ENCODE data around the gene KCTD7. TPM values are rescaled to one million over a fixed set of nuclear protein-coding genes. Genes with fewer than 3 reads are reported as not detected.

KCTD7 gene
- total and polyA plus RNA-seq, 2 of the 13 experiments (the other 11 are each of a cell fraction or from before 2014, with no cell fraction given), result 7.3 to 13.5 TPM

DNA sequence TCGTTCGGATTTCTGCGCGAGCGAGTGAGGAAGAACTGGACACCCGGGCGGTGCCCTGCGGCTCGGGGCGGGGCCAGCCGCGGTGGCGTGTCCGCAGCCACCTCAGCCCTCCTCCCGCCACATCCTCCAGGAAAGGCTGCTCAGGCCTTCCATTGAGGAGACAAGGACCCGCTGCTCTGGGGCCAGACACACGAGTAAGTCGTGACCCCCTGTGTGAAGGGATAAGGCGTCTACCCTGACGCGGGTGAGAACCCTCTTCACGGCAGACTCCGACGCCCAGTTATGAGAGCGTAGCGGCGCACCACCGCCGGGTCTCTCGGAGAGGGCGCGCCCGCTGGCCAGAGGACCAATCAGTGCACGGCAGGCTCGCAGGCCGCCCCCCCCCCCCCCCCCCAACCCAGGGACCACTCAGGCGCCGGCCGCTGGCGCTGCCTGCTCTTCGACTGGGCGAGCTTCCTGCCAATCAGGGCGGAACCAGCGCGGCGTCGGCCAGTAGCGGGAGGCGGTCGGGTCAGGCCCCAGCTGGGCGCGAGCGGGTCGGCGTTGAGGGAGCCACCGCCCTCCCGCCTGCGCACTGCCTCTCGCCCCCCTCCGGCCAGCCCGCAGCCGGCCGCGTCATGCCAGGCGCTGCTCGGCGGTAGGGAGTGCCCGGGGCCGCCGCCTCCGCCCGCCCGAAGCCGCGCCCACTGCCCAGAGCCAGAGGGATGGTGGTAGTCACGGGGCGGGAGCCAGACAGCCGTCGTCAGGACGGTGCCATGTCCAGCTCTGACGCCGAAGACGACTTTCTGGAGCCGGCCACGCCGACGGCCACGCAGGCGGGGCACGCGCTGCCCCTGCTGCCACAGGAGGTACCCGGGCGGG is at the start of gene KCTD7 (continued):
- TF ChIP-seq RAD51 (IDR thresholded peaks at IDR 0.05; ENCODE audit: borderline replicate concordance) (no peak), AHR (CRISPR knock-in tag; IDR thresholded peaks at IDR 0.05) (peak; percentile 67; the same call in 1 of the 2 replicates), SRSF9 (IDR thresholded peaks at IDR 0.05; ENCODE audit: borderline replicate concordance, insufficient read depth, low read depth, low read length, poor library complexity, severe bottlenecking) (no peak), WIZ (CRISPR knock-in tag; IDR thresholded peaks at IDR 0.05) (peak; percentile 60; the same call in 1 of the 2 replicates), PCBP2 (optimal IDR thresholded peaks at IDR 0.05; ENCODE audit: low read depth, low read length, poor library complexity, severe bottlenecking) (no peak), ZFP37 (CRISPR knock-in tag; IDR thresholded peaks at IDR 0.05; ENCODE audit: borderline replicate concordance) (no peak), BHLHE40 (IDR thresholded peaks at IDR 0.05; ENCODE audit: low read length) (no peak), ZNF562 (CRISPR knock-in tag; IDR thresholded peaks at IDR 0.05; ENCODE audit: borderline replicate concordance) (no peak), ZNF354B (CRISPR knock-in tag; IDR thresholded peaks at IDR 0.05) (peak; percentile 72; the same call in 1 of the 2 replicates), RBAK (CRISPR knock-in tag; IDR thresholded peaks at IDR 0.05) (no peak), IKZF4 (CRISPR knock-in tag; IDR thresholded peaks at IDR 0.05; ENCODE audit: borderline replicate concordance, low read depth, not compliant biosample characterization) (peak; percentile 64), ZNF629 (CRISPR knock-in tag; conservative IDR thresholded peaks at IDR 0.05) (no peak), REPIN1 (CRISPR knock-in tag; IDR thresholded peaks at IDR 0.05; ENCODE audit: borderline replicate concordance, low read depth) (peak; percentile 74; the same call in 1 of the 2 replicates), ZNF235 (CRISPR knock-in tag; IDR thresholded peaks at IDR 0.05; ENCODE audit: borderline replicate concordance) (peak; percentile 37; the same call in 1 of the 2 replicates), CREB1 (IDR thresholded peaks at IDR 0.05) (peak; percentile 49), CREB1 (CRISPR knock-in tag; IDR thresholded peaks at IDR 0.05) (no peak; the same call in 1 of the 2 replicates)
- TF ChIP-seq, protein P1, sequence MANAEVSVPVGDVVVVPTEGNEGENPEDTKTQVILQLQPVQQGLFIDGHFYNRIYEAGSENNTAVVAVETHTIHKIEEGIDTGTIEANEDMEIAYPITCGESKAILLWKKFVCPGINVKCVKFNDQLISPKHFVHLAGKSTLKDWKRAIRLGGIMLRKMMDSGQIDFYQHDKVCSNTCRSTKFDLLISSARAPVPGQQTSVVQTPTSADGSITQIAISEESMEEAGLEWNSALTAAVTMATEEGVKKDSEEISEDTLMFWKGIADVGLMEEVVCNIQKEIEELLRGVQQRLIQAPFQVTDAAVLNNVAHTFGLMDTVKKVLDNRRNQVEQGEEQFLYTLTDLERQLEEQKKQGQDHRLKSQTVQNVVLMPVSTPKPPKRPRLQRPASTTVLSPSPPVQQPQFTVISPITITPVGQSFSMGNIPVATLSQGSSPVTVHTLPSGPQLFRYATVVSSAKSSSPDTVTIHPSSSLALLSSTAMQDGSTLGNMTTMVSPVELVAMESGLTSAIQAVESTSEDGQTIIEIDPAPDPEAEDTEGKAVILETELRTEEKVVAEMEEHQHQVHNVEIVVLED (CRISPR knock-in tag; IDR thresholded peaks at IDR 0.05; ENCODE audit: borderline replicate concordance), result peak; percentile 84
- TF ChIP-seq, protein P2, sequence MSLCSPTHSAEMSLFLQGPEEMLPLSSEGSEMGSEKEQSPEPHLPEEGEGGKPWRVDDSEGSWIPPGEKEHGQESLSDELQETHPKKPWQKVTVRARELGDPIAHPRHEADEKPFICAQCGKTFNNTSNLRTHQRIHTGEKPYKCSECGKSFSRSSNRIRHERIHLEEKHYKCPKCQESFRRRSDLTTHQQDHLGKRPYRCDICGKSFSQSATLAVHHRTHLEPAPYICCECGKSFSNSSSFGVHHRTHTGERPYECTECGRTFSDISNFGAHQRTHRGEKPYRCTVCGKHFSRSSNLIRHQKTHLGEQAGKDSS (CRISPR knock-in tag; IDR thresholded peaks at IDR 0.05; ENCODE audit: borderline replicate concordance, low read depth), result no peak; the same call in 1 of the 2 replicates
- TF ChIP-seq, protein P3, sequence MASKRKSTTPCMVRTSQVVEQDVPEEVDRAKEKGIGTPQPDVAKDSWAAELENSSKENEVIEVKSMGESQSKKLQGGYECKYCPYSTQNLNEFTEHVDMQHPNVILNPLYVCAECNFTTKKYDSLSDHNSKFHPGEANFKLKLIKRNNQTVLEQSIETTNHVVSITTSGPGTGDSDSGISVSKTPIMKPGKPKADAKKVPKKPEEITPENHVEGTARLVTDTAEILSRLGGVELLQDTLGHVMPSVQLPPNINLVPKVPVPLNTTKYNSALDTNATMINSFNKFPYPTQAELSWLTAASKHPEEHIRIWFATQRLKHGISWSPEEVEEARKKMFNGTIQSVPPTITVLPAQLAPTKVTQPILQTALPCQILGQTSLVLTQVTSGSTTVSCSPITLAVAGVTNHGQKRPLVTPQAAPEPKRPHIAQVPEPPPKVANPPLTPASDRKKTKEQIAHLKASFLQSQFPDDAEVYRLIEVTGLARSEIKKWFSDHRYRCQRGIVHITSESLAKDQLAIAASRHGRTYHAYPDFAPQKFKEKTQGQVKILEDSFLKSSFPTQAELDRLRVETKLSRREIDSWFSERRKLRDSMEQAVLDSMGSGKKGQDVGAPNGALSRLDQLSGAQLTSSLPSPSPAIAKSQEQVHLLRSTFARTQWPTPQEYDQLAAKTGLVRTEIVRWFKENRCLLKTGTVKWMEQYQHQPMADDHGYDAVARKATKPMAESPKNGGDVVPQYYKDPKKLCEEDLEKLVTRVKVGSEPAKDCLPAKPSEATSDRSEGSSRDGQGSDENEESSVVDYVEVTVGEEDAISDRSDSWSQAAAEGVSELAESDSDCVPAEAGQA (IDR thresholded peaks at IDR 0.05; ENCODE audit: low read depth), result no peak
- TF ChIP-seq, protein P3 (CRISPR knock-in tag; IDR thresholded peaks at IDR 0.05; ENCODE audit: borderline replicate concordance), result no peak

Data from HepG2 (cell line).